NCI-H345 (cell line): ENCODE results near the gene RORB.
"Not testable (repeated sequence)": the region's sequence is repeated elsewhere in the genome, so short reads cannot be mapped to it uniquely, and the experiment has no call there.

Experiments used
- DNase-seq: peaks from one replicate; lab custom pipeline; 2025; lab: John Stamatoyannopoulos, UW

The RORB gene

GRCh38 chr9:74513221-74513620, 16.1 kb downstream of the RORB start:
- no peak for DNase-seq

- no peak for DNase-seq
Measured at GRCh38 chr9:74517188-74517587, 20.1 kb downstream of the RORB start.

GRCh38 chr9:74519419-74519818, 22.3 kb downstream of the RORB start:
- no peak for DNase-seq

- no peak for DNase-seq
Measured at GRCh38 chr9:74521009-74521408, 23.9 kb downstream of the RORB start.

GRCh38 chr9:74524289-74524688, 27.2 kb downstream of the RORB start:
- no peak for DNase-seq

DNA sequence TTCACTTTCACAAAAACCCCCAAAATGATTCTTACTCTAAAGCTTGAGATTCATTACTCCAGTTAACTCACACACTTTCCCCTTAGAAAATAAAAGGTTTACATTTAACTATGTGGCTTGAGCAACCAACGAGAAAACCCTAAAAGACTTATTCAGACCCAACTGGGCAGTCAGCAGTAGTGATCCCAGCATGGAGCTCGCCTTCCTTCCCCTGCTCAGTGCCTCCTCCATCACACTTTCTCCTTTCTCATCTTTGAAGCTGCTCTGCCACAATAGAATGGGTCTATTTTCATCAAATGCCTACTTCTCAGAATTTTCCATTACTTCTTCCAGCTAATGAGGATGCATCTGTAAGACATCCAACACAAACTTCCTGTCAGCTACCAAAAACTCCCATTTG, 29.1 kb downstream of the RORB start:
- no peak for DNase-seq

- no peak for DNase-seq
Measured at GRCh38 chr9:74527718-74528117, 30.6 kb downstream of the RORB start.

- no peak for DNase-seq
Measured at GRCh38 chr9:74528207-74528606, 31.1 kb downstream of the RORB start.

DNA sequence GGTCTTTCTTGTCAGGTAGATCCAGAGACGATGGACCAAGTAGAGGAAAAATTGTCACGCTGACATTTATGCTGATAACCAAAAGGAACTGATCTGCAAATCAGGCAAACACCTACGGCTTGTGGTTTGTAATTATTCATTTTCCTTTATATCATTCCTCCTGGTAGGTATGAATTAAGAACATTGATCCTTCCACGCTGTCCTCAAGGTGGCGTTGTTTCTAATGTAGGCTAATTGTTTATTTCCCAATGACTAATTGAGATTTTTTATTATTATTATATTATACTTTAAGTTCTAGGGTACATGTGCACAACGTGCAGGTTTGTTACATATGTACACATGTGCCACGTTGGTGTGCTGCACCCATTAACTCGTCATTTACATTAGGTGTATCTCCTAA, 33.3 kb downstream of the RORB start:
- DNase-seq: not testable (repeated sequence)

DNA sequence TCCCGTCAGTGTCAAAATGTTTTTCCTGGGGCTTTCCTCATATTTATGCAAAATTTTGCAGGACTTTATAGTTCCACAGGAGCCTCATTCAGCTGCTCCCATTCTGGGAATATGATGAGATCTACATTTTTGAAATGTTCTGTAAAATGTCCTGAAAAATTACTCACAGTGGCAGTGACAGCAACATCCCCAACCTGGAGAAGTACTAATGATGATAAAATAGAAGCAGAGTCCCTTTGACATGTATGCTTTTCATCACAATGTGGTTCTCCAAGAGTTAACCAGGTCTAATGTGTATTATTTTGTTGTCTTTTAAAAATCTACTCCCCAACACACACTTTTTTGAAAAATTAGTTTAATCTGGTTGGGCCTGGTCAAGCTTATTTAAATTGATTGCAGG, 36.1 kb downstream of the RORB start:
- no peak for DNase-seq

DNA sequence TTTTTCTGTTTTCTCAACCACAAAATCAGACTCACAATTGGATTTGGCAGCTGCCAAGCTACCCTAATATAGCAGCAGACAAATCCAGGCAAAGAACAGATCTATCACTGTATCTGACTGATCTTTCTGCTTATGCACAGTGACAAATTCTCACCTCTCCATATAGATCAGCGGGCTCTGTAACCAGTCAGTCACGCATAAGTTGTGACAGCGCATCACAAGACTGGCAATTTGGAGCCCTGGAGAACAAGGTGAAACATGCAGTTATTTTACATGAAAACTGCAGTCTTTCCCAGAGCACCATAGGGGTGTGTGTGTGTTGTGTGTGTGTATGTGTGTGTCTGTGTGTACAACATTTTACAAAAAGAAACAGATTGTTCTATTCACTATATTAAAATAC, 37.7 kb downstream of the RORB start:
- DNase-seq: no peak

- no peak for DNase-seq
Measured at GRCh38 chr9:74543145-74543544, 46.0 kb downstream of the RORB start.

DNA sequence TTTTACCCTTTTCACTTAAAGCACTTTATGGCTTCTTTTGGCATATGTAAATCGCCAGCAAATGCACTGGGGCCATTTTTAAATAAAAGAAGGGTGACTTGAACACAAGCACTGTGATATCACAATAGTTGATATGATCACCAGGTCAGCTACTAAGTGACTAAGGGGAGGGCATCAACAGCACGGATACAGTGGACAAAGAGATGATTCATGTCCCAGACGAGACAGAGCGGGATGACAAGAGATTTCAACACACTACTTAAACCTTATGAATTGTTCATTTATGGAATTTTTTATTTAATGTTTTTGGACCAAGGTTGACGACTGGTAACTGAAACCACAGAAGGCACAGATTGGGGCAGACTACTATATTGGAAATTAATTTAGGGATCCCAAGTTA, 54.1 kb downstream of the RORB start:
- no peak for DNase-seq

- DNase-seq: no peak
Measured at GRCh38 chr9:74554751-74555419, 57.8 kb downstream of the RORB start.

DNA sequence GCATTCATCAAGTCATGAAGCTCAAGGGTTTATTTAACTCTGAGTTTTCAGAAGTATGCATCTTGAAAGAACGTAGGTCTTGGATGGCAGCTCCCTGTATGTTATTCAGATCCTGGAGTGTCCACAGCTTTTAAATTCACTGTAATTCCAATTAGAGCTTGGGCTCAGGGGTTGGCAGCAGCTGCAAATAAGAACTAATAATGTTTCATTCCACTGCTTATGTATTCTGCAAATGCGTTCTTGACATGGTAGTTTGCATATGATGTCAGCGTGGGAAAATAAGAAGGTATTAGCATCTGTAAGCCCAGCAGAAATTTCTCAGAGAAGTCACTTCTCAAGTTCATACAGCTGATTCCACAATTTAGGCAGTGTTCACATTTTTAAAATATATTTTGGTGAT, 58.4 kb downstream of the RORB start:
- DNase-seq: no peak

DNA sequence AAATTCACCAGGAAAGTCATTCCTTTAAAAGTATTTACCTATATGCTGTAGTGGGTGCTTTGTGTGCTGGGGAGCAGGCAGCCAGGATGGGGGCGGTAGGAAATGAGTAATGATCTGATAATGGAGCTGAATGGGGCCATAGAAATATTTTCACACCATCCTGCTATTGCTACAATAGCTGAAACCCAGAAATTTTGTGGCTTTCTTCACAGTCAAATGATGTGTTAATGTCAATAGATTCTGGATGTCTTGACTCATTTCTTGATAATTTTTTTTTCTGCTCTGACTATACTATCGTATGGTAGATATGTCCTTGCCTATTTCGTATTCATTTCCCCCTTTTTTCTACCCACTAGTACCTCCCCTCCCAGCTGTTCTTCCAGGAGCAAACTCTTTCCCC, 59.5 kb downstream of the RORB start:
- no peak for DNase-seq

DNA sequence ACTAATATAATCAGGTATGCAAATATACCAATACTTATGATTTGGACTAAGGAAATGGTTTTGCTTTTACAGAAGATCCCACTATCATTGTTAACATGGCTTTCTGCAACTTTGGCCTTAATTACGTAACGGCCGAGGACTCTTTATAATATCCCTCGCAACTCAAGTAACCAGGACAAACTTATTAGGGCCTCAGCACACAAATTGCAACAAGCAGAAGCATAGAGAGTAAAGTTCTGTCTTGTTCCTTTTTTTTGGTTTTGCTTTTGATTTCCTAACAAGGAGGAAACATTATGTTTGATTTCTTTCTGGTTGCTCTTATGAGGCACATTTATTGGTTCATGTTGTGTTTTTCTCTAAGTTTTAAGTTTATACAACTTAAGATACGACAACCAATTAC, 60.4 kb downstream of the RORB start:
- no peak for DNase-seq

DNA sequence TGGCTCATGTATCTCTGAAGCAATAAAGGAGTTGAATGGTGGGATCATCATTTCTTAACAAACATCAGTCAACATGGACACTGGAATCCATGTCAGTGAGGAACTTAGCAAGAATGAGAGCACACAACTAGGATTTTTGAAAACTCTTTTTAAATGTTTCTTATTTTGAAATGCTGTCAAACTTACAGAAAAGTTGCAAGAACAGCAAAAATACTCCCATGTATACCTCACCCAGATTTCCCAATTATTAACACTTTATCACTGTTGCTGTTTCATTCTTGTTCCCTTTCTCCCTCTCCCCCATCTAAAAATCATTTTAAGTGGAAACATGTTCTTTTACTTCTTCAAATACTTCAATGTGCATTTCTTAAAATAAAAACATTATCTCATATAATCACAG, 65.5 kb downstream of the RORB start:
- no peak for DNase-seq

DNA sequence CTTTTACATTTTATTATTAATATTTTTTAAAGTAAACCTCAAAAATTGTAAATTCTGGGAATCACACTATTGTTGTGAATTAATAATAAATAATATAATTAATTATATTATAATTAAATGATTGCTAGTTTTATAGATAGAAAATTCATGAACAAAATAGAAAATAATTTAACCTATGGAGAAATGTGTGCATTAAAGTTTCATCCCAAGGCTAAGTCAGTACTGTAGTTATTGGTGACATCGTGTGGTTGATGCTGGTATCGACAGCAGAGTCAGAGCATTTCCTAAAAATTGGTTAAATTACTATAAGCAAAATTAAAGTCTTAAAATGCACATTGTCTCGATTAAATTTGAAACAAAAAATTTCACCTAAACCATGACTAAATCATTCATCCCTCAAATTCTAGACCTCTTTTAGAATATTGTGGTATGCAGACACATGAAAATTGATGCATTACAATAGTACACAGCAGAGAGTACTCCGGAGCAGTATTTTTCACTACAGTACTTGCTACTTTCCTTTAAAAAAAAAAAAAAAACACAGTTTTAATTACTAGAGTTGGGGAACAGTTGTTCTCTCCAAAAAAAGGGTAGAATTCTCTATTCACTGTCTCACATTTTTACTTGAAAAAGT, 73.9 kb downstream of the RORB start:
- no peak for DNase-seq

DNA sequence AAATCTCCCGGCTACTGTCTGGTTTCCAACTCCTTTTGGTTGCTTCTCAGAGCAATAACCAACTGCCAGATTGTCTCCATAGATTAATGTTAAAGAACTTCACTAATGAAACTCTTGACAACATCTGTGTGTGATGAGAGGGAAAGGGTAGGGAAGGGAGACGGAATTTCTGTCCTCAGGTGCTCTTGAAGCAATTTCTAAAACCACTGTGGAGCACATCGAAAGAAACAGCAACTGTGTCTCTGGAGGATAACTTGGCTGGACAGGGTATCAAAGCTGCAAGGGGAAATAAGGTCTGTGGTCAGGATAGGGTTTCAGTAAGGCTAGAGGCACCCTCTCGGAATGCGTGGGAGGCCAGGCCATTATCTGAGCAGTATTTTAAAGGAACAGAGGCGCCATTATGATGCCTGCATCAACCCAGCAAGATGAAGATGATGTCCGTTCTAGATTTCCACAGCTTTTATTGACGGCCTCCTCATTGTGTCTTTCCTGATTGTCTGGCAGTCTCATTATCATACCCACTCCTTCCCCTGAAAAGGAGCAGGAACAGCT, 76.6 kb downstream of the RORB start:
- no peak for DNase-seq

DNA sequence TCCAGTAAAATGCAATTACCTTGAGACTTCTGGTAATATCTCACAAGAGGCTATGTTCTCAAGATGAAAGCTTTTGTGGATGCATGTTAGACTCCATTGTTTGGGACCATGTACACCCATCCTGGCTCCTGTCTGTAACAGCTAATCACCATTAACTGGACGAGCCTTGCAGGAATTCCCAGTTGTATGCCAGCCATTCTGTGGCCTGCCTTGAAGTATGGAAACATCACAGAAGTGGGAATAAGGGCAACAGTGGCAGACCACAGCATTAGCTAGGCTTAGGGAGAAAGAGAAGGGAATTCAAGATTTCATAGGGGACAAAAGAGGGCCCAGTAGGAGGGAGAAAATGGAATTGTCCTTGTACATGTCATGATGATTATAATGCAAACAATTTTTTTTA, 79.0 kb downstream of the RORB start:
- DNase-seq: no peak

- DNase-seq: no peak
Measured at GRCh38 chr9:74577956-74578355, 80.8 kb downstream of the RORB start.

DNA sequence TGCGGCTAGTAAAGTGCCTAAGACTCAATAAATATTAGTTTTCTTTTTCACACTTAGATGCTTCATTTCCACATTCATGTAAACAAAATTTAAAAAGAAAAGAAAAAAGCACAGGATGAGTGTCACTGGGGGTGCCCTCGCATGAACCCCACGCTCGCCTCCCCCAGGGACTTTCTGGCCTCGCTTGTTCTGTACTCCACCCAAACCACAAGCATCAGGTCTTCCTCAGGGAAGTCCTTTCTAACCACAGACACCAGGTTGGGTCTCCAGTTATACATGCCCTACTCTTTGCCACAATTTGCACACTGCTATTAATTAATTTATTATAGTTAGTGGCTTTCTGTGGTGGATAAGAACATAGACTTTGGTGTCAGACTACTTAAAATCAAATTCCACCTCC, 92.4 kb downstream of the RORB start:
- no peak for DNase-seq

GRCh38 chr9:74595286-74595685, 98.2 kb downstream of the RORB start:
- no peak for DNase-seq
